GM18517 (cell line): ENCODE results near the gene PKD1.
"Not testable (repeated sequence)": the region's sequence is repeated elsewhere in the genome, so short reads cannot be mapped to it uniquely, and the experiment has no call there.

Source experiments
- ATAC-seq: cut with Tn5 transposase; IDR thresholded peaks from one replicate; pipeline ENCODE4 v1.9.1; 2021; ENCODE audit warnings: mild to moderate bottlenecking, moderate library complexity; ENCODE audit not compliant: unreplicated experiment

Gene PKD1

DNA sequence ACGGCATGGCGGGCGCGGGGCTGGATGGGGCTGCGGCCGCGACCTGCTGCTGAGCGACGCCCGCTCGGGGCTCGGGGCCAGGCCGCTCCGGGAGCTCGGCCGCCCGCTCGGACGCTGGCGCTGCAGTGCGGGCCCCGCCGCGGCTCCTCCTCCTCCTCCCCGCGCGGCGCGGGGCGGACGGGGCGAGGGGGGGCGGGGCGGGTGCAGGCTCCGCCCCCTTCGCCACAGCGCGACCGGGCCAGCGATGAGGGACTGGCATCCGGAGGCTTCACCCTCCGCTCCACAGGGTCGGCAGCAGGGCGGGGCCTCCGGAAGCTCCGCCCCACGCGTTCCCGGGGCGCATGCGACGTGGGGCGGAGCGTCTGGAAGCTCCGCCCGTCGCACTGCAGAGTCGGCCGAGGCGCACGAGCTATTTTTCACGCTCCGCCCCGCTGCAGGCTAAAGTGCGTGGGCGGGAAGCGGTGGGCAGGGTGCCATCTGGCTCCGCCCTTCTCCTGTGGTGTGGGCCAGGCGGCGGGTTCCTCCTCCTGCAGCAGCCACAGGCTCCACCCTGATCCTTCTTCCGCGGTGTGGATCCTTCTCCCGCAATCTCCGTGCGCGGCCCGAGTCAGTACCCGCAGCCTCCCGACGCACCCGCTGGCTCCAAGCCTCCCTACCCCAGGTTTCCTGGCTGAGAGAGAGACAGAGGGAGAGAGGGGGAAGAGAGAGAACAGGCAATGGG, at the start of gene PKD1:
TSS of gene PKD1 (minus strand) at position 129 of the 721 bp plus-strand sequence. CDS start 209 bp downstream, outside the sequence.
- ATAC-seq = not testable (repeated sequence)

DNA sequence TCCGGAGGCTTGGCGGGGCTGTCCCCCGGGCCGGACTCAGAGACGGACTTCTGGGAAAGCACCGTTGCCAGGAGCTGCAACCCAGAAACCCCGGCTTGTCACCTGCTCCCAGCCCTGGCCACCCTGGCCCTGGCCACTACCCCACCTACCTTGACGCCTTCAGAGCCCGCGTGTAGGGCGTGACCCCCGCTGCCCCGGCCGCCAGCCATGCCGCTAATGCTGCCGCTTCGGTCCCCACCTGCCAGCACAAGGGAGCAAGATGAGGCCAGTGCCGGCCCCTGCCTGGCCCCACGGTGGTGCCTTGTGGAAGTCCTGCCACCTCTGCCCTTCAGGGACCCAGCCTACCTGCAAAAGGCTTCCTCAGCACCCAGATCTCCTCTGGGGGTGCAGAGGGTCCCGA, 49.3 kb upstream of the PKD1 start:
- no peak for ATAC-seq

DNA sequence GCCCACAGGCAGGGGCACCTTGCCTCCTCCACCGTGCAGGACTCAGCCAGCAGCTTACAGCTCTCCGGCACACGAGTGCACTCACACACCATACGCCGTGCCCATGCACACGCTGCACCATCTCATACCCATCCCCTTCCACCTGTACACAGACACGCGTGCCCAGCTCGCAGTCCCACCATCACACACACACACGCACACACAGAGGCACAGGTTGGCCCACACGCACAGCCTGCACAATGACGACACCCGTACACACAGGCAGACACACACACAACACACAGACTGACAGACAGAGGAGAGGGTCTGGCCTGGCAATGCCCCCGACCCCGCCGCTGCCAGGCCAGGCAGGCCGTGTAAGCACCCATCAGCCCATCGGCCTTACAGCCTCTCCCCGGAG, 48.6 kb upstream of the PKD1 start:
- no peak for ATAC-seq

DNA sequence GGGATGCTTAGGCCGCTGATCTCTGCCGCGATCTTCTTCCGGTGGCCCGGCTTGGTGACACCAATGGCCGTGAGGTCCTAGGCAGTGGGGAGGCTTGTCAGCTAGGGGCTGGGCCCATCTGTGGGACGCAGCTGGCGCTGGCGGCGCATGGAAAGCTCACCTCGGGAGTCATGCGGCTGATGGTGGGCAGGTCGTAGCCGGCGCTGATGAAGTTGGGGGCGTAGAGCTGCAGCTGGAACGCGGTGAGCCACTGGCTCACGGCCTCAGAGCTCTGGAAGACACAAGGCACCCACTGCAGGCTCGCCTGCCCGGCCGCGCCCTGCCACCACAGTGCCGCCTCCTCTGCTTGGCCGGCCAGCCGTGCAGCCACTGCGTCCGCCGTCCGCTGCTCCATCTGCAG, 48.0 kb upstream of the PKD1 start:
- ATAC-seq = no peak

DNA sequence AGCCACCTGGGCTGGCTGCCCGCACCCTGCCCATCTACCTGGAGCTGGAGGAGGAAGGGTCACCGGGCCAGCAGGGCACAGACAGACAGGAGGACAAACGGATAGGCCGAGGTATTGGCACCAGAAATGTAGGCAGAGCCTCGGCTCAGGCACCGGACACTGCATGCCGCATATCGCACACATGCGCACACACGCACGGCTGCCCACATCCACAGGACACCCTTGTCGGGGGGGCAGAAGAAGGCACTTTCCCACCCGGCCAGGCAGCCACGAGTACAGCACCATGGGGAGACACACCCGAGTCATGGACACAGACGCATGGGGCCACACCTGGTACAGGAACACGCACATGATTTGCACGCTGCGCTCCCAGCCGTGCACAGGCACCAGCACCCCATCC, 46.3 kb upstream of the PKD1 start:
- ATAC-seq = no peak

DNA sequence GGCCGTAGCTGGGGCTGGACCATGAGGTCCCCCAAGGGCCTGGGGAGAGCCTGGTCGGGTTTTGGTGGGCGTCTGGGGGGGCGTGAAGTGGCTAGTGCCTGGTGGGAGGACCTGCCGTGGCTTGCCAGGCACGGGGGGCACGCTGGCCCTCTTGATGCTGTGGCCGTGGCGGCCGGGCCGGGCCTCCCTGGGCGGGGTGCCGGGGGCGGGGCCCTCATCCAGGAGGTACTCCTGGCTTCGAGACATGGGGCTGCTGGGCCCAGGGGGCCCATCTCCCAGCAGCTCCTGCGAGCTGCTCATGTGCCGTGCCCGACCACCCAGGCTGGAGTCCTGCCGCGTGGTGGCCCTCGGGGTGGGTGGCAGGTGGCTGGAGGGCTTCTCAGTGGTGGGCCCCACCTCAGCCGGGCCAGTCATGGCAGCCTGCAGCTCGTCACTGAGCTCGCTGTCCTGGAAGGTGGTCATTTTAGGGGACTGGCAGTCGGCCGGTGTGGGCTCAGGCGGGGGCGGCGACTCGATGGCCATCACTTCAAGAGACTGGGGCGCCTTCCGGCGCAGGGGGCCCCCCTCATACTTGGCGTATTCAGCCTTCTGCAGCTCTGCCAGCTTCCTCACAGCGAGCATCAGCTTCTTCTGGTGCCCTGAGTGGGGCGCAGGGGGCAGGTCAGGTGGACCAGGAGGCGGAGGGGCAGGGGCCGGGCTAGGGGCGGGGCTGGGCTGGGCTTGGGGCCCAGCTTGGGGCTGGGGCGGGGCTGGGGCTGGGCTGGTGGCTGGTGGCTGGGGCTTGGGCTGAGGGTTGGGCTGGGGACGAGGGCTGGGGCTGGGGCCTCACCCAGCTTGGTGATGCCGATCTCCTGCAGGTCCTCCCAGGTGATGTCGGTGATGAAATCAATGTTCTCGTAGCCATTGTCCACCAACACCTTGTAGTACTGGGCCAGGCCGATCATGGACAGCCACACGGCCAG, 45.5 kb upstream of the PKD1 start:
- ATAC-seq = no peak

DNA sequence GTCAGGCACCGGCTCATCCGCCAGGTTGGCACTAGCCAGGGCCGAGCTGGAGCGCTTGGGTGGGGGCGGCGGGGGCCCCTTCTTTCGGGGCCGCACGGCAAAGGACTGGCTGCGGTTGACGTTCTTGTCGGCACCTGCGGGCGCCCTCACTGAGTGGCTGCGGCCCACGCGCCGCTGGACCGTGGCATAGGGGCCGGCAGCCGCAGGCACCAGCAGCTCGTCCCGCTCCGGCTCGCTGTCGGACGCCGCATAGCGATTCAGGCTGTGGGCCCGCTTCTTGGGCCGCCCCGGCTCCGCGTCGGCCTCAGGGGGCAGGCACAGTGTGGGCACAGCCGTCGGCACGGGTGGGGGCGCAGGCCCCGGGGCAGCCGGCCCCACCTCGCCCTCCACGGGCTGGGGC, 44.8 kb upstream of the PKD1 start:
- no peak for ATAC-seq

DNA sequence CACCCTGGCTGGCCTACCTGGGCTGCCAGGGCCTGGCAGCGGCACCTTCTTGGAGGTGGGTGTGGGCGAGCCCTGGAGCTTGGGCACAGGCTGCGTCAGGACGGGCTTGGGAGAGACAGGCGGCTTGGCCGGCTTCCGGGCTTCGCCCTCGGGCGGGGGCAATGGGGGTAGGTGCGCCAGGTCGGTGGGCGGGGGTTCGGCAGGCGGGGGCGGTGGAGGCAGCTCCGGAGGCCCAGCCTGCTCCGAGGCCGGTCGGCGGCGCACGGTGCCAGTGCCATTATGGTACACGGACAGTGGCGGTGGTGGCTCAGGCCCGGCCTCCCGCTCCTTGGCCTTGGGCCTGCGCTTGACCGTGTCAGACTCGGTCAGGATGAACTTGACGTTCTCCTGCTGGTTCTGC, 43.9 kb upstream of the PKD1 start:
- no peak for ATAC-seq

DNA sequence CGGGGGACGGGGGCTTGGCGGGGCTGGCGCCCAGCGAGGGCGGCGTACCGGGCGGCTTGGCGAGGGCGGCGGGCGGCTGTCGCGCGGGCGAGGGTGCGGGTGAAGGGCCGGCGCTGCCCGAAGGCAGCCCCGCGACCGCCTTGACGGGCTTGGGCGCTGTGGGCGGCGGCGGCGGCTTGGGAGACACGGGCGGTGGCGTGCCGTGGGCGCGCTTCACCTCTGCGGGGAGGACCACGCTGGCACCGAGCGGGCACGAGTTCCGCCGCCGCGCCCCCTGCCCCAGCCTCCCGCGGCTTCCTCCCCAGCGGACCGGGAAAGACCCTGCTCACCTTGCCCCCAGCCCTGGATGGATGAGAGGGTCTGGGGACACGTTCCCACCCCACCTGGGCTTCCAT, 43.4 kb upstream of the PKD1 start:
- ATAC-seq = no peak

DNA sequence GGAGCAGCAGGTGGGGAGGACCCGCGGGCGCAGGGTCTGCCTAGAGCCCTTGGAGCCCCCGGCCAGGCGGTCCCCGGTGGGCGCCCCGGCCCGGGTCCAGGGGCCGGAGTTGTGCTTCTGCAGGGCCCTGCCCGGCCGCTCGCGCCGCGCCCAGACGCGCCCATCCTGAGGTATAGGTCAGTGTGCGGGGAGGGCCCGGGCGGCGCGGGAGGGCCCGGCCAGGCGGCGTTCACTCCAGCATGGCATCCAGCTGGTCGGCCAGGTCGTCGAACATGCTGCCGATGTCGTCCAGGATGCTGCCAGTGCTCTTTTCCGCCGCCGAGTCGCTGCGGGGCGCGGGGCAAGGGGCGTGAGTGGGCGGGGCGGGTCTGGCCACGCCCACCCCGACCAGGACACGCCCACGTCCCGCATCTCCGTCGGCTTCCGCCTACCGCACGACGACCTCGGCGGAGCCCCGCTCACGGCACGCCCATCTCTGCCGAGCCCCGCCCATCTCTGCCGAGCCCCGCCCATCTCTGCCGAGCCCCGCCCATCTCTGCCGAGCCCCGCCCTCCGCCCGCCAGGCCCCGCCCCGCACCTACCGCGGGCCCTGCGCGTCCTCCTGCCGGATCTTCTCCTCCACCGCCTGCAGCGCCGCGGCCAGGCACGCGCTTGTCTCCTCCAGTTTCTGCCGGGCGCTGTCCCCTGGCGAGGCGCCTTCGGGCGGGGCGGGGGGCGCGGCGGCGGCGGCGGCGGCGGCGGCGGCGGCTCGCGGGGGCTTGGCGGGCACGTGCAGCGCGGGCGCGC, 42.8 kb upstream of the PKD1 start:
- ATAC-seq = no peak

DNA sequence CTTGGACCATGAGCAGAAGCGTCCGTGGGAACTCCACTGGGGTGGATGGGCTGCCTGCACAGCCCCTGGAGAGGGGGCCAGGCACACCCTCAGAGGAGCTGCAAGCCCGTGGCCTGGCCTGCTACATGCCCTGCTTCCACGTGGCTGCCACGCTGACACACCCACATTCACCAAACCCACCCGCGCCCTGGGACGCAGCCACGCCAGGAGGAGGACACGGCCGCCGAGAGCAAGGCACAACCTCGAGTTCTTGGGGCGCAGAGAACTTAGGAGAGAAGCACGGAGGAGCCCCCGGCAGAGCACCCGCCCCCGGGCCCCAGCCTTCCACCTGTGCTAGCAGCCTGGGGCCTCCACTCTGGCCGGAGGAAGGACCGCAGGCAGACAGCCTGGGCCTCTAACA, 41.9 kb upstream of the PKD1 start:
- ATAC-seq = no peak

DNA sequence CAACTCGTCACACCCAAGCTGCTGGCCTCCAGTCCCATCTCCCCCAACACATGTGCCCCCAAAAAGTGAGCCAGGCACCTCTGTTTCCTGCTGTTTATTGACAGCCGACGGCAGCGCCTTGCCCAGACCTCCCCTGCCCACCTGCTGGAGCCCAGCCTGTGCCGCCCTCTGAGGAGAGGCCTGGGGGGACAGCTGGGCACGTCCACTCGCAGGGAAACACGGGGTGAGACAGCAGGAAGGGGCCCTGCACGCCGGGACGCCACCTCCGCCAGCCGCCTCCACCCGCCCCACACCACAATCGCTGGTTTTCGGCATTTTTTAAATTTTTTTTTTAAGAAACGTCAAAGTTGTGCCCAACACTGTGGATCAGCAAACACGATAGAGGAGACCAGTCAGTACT, 41.4 kb upstream of the PKD1 start:
- no peak for ATAC-seq

DNA sequence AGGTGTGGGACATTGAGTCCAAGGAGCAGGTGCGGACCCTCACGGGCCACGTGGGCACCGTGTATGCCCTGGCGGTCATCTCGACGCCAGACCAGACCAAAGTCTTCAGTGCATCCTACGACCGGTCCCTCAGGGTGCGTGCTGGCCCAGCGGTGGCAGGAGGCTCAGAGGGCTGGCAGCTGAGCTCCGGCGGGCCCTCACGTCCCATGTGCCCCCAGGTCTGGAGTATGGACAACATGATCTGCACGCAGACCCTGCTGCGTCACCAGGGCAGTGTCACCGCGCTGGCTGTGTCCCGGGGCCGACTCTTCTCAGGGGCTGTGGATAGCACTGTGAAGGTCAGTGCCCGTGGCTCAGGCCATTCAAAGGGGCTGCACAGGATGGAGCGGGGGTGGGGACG, 40.3 kb upstream of the PKD1 start:
- ATAC-seq = no peak

DNA sequence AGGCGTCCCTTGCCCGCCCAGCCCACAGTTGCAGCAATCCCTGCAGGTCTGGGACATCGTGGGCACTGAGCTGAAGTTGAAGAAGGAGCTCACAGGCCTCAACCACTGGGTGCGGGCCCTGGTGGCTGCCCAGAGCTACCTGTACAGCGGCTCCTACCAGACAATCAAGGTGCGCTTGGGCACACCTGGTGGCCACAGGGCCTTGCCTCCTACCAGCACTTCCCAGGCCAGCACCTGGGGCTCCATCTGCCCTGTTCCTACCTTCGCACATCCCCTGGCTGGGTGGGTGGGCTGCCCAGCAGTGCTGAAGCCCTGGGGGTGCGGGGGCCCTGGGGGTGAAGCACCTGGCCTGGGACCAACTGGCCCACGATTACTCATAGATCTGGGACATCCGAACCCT, 39.8 kb upstream of the PKD1 start:
- ATAC-seq = no peak

DNA sequence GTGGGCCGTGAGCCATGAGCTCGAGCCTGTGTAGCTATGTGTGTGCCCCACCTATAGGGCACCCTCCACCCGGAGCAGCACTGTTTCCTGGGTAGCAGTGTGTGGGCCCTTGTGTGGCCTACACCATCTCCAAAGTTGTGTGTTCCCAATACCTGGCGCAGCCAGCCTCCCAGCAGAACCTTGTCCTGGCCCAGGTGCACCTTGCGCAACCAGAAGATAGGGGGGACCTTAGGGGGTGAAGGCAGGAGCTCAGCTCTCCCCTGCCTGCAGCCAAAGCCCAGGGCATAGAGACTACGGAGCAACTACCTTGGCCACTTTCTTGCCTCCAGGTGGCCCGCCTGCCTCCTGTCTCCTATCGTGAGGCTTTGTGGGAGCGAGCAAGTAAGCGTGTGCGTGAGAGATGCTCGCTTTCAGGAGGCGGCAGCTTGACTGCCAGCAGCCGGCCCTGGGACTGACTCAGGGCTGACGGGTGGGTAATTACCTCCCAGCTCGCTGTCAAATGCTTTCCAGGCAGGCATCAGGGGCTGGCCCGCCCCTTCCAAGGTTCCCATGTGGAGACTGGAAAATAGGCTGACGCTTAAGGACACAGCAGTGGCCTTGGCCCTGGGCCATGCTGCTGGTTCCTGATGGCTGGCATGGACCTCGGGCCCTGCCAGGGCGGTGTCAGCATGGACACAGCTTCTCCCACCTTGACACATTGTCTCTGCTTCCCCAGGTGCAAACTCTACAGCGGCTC, 38.9 kb upstream of the PKD1 start:
- no peak for ATAC-seq

DNA sequence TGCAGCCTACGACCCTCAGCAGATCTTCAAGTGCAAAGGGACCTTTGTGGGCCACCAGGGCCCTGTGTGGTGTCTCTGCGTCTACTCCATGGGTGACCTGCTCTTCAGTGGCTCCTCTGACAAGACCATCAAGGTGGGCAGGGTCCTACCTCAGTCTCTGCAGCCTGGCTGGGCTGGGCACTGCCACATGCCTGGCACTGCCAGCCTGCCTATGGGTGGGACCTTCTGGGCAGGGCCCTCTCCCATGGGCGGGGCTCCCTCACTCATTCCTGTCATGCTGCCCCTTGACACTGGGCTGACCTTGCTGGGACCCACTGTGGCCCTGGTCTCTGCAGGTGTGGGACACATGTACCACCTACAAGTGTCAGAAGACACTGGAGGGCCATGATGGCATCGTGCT, 38.2 kb upstream of the PKD1 start:
- ATAC-seq = no peak

DNA sequence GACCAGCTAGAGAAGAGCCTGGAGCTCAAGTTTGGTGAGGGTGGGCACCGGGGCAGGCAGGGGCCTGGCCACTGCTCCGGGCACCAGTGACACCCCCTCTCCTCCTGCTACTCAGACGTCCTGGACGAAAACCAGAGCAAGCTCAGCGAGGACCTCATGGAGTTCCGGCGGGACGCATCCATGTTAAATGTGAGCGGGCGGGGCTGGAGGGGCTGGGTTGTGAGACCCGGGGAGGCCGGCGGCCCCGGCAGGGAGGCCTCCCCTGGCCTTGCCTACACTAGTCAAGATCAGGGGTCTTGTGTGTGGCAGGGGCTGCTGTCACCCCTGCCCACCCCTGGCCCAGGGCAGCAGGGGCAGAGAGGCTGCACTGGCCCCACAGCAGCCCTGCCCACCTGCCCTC, 37.7 kb upstream of the PKD1 start:
- no peak for ATAC-seq

DNA sequence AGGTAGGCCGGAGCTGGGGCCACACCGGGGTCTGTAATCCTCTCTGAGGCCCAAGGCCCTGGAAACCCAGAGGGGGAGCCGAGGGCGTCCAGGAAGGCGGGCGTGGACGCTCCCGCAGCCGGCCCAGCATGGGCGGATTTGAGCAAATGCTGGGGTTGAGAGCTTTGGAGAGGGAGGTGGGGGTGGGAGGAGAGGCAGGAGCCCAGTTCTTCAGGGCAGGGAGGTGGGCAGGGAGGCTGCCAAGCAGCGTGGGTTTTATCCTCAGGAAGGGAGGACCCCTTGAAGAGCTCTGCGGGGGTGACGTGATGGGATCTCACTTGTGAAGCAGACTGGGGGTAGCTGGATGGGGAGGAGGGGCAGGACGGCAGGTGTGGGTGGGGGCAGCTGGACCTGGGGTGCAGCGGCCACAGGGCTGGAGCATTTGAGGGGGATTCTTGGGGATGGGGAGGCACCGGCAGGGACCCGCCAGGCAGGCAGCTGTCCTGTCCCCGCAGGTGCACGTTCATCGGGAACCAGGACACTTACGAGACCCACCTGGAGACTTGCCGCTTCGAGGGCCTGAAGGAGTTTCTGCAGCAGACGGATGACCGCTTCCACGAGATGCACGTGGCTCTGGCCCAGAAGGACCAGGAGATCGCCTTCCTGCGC, 37.1 kb upstream of the PKD1 start:
- ATAC-seq = no peak

DNA sequence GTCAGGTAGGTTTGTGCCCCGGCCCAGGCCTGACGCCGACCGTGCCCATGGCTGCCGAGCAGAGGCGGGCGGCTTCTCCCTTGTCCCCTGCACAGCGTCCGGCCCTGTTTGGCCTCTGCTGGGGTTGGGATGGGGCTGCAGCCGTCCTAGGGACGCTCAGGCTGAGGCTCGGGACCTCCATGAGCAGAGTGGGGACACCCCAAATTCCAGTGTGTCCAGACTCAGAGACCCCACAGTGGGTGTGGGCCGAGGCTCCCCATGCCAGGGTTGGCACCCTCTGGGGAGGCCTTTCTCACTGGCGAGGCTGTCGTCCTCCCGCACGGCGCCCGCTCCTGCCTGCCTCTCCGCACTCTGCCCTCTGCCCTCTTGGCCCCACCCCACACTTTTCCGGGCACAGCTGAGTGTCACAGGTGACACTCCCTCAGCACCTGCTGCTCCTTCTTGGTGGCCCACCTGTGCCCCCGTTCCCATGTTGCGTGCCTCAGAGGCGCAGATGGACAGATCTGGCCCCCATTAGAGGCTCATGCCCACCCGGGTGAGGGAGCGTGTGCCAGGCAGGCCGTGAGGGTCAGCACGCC, 36.0 kb upstream of the PKD1 start:
- no peak for ATAC-seq
